Measurements from ENCODE around the gene ABCC5. TPM values are rescaled to one million over a fixed set of nuclear protein-coding genes. Genes with fewer than 3 reads are reported as not detected.

The ABCC5 gene
- total RNA-seq = 10 to 100 TPM; 26.0 to 89.6 (median 40.9) TPM
- 10 to 100 TPM; 12.1 to 70.0 TPM for polyA plus RNA-seq
- long read RNA-seq, donor 1, full-length matches to known transcripts = 29 of 67 reads
- long read RNA-seq, donor 1, partial matches to known transcripts = 22 of 67 reads
- long read RNA-seq, donor 1, other reads (novel, unspliced or antisense) = 16 of 67 reads
- long read RNA-seq, donor 2, full-length matches to known transcripts = 33 of 82 reads
- long read RNA-seq, donor 2, partial matches to known transcripts = 32 of 82 reads
- long read RNA-seq, donor 2, other reads (novel, unspliced or antisense) = 17 of 82 reads
- long read RNA-seq, donor 3, full-length matches to known transcripts = 37 of 186 reads
- long read RNA-seq, donor 3, partial matches to known transcripts = 92 of 186 reads
- long read RNA-seq, donor 3, other reads (novel, unspliced or antisense) = 57 of 186 reads

DNA sequence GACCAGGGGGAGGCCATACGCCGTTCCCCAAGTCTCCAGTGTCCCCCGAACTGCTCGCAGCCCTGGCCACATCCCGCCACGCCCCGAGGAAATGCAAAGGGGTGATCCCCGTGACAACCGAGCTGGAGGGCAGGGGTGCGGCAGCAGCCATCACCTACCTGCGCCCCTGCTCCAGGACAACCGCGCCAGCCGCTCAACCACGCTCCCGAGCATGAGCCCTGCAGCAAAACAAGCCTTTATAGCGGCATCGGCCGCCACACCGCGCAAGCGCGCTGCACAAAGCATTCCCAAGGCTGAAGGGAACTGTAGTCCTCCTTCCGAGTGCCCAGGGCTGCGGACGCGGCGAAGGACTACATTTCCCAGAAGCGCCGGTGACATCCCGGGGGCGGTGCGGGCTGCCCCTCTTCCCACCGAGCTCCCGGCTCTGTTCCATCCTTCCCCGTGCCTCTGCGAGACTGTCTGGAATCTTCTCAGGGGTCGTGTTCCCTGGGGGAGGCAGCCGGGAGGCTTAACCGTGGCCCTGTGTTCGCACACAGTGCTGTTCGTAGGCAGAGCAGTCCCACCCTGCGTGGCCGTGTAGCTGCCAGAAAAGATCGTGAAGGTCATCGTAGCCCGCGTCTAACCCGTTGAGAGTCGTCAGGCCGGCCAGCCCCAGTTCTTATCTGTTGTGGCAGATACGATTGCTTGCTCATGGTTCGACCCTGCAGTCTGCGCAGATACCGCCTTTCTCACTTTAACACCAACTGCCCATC lies at the start of gene ABCC5:
TSS of gene ABCC5 (minus strand) at position 213 of the 752 bp plus-strand sequence. CDS start 3,492 bp downstream, outside the sequence.
- peaks cover 0 to 15% (median 0%) of the 10 kb centered on the region in 9 donors for H3K36me3 ChIP-seq
- peak; percentile 95 to 99 (median 98) for ATAC-seq
- H3K27me3 ChIP-seq = no peaks in the 10 kb centered on the region
- peak; percentile 94 for DNase-seq
- peak within 1 kb of the TSS; percentile 57 to 91 (median 85) for H3K27ac ChIP-seq
- TF ChIP-seq, protein P1, sequence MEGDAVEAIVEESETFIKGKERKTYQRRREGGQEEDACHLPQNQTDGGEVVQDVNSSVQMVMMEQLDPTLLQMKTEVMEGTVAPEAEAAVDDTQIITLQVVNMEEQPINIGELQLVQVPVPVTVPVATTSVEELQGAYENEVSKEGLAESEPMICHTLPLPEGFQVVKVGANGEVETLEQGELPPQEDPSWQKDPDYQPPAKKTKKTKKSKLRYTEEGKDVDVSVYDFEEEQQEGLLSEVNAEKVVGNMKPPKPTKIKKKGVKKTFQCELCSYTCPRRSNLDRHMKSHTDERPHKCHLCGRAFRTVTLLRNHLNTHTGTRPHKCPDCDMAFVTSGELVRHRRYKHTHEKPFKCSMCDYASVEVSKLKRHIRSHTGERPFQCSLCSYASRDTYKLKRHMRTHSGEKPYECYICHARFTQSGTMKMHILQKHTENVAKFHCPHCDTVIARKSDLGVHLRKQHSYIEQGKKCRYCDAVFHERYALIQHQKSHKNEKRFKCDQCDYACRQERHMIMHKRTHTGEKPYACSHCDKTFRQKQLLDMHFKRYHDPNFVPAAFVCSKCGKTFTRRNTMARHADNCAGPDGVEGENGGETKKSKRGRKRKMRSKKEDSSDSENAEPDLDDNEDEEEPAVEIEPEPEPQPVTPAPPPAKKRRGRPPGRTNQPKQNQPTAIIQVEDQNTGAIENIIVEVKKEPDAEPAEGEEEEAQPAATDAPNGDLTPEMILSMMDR (IDR thresholded peaks at IDR 0.05) = peak in 8 of 9 donors; percentile 2 to 60 (median 54)
- H3K9me3 ChIP-seq = no peaks in the 10 kb centered on the region
- peak within 1 kb of the TSS; percentile 82 to 100 (median 94) for H3K4me3 ChIP-seq
- WGBS, 2 donors = 0% methylated on average over 54 to 55 of the region's 55 CpGs
- peaks cover 0 to 42% (median 21%) of the 10 kb centered on the region in 9 donors for H3K4me1 ChIP-seq
- intact Hi-C loops (cut with DNase I) = loop anchor here in 8 of 10 donors (2.0 to 10.0 kb wide), 11 partner anchors 114 to 234 kb away; partner anchors contain the start of genes EIF2B5 (in 4 of the 8), ABCF3 (in 1 of the 8), ALG3 (in 1 of the 8) and EEF1AKMT4 (in 1 of the 8)

DNA sequence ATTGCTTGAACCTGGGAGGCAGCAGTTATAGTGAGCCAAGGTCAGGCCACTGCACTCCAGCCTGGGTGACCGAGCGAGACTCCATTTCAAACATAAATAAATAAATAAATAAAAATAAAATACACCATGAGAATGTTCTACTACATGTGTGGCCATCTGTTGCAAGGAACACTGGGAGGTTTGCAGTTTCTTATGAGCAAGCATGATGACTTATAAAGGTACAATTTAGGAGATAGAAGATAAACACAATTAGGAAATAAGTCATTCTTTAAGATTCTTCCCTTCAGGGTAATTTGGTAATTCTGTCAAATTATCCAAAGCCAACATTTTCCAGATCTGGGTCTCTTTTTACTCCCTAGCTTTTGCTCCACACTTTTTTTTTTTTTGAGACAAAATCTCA lies 48.5 kb upstream of the ABCC5 start:
- 89 to 95% methylated on average over 2 of the region's 2 CpGs for WGBS, 2 donors
- peaks cover 0 to 8% (median 0%) of the 10 kb centered on the region in 11 donors for H3K9me3 ChIP-seq
- no peak overlapping the region for H3K4me3 ChIP-seq
- DNase-seq (no peak), ATAC-seq (no peak)
- H3K27me3 ChIP-seq = peaks cover 0 to 6% (median 0%) of the 10 kb centered on the region in 7 donors
- no peaks in the 10 kb centered on the region for H3K4me1 ChIP-seq
- TF ChIP-seq, protein P1 (IDR thresholded peaks at IDR 0.05) = no peak
- no peak overlapping the region for H3K27ac ChIP-seq
- intact Hi-C loops (cut with DNase I) = no loop called here
- no peaks in the 10 kb centered on the region for H3K36me3 ChIP-seq

DNA sequence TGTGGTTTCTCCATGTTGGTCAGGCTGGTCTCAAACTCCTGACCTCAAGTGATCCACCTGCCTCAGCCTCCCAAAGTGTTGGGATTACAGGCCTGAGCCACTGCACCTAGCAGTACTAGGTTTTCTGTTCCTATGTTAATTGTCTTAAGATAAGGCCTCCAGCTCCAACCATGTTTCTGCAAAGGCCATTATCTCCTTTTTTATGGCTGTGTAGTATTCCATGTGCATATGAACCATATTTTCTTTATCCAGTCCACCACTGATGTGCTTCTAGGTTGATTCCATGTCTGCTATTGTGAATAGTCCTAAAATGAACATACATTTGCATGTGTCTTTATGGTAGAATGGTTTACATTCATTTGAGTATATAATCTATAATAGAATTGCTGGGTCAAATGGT lies 45.0 kb upstream of the ABCC5 start:
- no peak for DNase-seq
- peaks cover 0 to 6% (median 0%) of the 10 kb centered on the region in 7 donors for H3K27me3 ChIP-seq
- intact Hi-C loops (cut with DNase I) = no loop called here
- no peaks in the 10 kb centered on the region for H3K9me3 ChIP-seq
- TF ChIP-seq, protein P1 (IDR thresholded peaks at IDR 0.05) = no peak
- H3K27ac ChIP-seq = no peak overlapping the region
- H3K4me1 ChIP-seq = no peaks in the 10 kb centered on the region
- ATAC-seq = no peak
- H3K4me3 ChIP-seq = no peak overlapping the region
- no peaks in the 10 kb centered on the region for H3K36me3 ChIP-seq

DNA sequence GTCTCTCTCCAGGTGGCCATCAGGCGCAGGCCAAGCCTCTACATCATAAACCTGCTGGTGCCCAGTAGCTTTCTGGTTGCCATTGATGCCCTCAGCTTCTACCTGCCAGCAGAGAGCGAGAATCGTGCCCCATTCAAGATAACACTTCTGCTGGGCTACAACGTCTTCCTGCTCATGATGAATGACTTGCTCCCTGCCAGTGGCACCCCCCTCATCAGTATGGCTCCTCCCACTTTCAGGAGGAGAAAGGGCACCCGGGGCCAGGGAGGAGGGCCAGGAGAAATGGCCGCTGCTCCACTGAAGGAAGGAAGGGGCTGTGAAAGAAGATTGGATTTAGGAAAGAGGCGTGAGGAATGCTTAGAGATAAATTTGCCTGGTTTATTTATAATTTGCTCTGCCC lies 41.7 kb upstream of the ABCC5 start:
- no peak overlapping the region for H3K4me3 ChIP-seq
- 50 to 51% methylated on average over 7 of the region's 7 CpGs for WGBS, 2 donors
- DNase-seq (no peak), ATAC-seq (no peak)
- H3K4me1 ChIP-seq = no peaks in the 10 kb centered on the region
- no peaks in the 10 kb centered on the region for H3K36me3 ChIP-seq
- no peaks in the 10 kb centered on the region for H3K9me3 ChIP-seq
- intact Hi-C loops (cut with DNase I) = no loop called here
- peaks cover 0 to 6% (median 0%) of the 10 kb centered on the region in 7 donors for H3K27me3 ChIP-seq
- TF ChIP-seq, protein P1 (IDR thresholded peaks at IDR 0.05) = no peak
- H3K27ac ChIP-seq = no peak overlapping the region
